T-helper 2 cell treated with Interferon-gamma antibody and Interleukin-4, amounts not matched to agents 100 ng/mL and 5 ng/mL, for 36 hours (primary cell): ENCODE measurements around the gene ARG2. TPM values are rescaled to one million over a fixed set of nuclear protein-coding genes. Genes with fewer than 3 reads are reported as not detected.
"Not testable (repeated sequence)": the region's sequence is repeated elsewhere in the genome, so short reads cannot be mapped to it uniquely, and the experiment has no call there.

Experiments used
- intact Hi-C: fragments of 100-400 bp; cut with micrococcal nuclease; formaldehyde crosslinking; loops from one replicate; pipeline ENCODE4 v1.15.1; 2023
- total RNA-seq: library from RNA; stranded (reverse); gene quantifications from 2 replicates; pipeline ENCODE4 v1.2.3, GENCODE V29; 2022

Gene ARG2
- total RNA-seq, 1 donor from 2014 or later: 9.7 TPM

GRCh38 chr14:67583711-67584644, 35.7 kb upstream of the ARG2 start:
- intact Hi-C loops: loop anchor here (1.0 kb wide), 1 partner anchor 120 kb away; no protein-coding TSS in a partner anchor

GRCh38 chr14:67584978-67585377, 34.7 kb upstream of the ARG2 start:
- intact Hi-C loops: loop anchor here (1.0 kb wide), 1 partner anchor 119 kb away; no protein-coding TSS in a partner anchor

DNA sequence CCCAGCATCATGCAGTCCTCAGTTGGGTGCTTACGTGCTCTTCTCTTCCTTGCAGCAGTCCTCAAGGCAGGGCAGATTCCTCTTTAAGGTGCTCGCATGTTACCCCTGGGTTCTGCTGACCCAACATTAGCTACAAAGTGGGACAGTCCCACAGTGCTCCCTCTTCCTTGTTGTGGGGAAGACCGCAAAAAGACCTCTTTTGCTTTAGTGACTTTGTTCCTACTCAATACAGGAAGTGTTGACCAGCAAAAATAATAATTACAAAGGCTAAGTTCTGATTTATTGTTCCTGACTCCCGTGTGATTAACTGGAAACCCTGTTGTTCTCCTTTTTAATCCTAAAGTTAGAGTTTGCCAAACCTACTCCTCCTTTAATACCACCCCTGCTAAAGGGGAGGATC, 33.4 kb upstream of the ARG2 start:
- intact Hi-C loops: no loop called here

- intact Hi-C loops: no loop called here
These were observed 30.4 kb upstream of the ARG2 start for GRCh38 chr14:67589204-67589770.

GRCh38 chr14:67593650-67594049, 26.1 kb upstream of the ARG2 start:
- intact Hi-C loops: not testable (repeated sequence)

DNA sequence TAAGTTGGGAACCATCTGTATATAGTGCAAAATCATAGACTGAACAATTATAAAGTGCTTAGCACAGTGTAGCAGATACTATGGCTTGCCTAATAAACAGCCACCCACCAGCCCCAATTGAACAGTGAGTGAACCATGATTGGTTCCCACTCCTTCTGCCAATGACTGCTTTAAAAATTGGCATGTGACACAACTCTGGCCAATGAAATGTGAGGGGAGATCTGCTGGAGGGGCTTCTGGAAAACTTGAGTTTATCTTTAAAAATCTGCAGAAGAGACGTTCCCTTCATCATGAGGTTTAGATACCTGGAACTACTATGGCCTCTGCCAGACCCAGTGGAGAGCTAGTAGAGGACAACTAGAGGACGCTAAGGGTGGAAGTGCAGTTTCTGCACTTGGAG, 24.3 kb upstream of the ARG2 start:
- intact Hi-C loops: no loop called here

GRCh38 chr14:67599698-67600561, 19.8 kb upstream of the ARG2 start, which contains the start of gene PIGH:
PIGH (minus strand) TSS chr14:67600268; CDS start chr14:67600203, 65 bp downstream.
- intact Hi-C loops: loop anchor here (1.0 to 2.0 kb wide), 5 partner anchors 19 to 241 kb away; partner anchors contain the start of genes ARG2, ATP6V1D, RDH11 and TMEM229B

DNA sequence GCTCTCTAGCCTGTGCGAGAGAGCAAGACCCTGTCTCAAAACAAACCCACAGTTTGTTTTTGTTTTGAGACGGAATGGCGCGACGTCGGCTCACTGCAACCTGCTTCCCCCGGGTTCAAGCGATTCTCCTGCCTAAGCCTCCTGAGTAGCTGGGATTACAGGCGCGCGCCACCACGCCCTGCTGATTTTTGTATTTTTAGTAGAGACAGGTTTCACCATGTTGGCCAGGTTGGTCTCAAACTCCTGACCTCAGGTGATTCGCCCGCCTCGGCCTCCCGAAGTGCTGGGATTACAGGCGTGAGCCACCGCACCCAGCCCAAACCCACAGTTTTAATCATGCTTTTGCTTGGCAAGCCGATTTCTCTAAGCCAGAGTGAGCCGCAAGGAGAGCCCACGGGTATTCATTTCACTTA, 19.2 kb upstream of the ARG2 start:
- intact Hi-C loops: loop anchor here (1.0 to 2.0 kb wide), 5 partner anchors 19 to 241 kb away; partner anchors contain the start of genes ARG2, ATP6V1D, RDH11 and TMEM229B

DNA sequence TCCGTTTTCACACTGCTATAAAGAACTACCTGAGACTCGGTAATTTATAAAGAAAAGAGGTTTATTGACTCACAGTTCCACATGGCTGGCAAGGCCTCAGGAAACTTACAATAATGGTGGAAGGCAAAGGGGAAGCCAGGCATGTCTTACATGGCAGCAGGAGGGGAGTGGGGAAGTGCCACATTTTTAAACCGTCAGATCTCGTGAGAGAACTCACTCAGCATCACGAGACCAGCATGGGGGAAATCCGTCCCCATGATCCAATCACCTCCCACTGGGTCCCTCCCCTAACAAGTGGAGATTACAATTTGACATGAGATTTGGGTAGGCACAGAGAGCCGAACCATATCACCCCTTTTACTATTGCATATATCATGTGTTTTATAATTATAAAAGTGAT, 17.6 kb upstream of the ARG2 start:
- intact Hi-C loops: no loop called here

DNA sequence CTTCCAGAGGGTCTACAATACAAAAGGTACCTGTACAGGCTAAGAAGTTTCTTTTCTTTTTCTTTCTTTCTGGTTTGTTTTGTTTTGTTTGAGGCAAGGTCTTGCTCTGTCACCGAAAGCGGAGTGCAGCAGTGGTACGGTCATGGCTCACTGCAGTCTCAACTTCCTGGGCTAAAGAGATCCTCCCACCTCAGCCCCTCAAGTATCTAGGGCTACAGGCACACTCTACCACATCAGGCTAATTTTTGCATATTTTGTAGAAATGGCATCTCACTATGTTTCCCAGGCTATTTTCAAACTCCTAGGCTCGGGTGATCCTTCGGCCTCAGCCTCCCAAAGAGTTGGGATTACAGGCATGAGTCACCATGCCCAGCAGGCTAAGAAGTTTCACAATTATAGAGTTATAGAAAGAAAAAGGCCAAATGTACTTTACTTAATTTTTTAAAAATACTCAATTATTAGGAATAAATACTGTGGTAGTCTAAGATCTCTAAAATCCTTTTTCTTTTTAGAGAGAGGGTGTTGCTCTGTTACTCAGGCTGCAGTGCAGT, 16.6 kb upstream of the ARG2 start:
- intact Hi-C loops: no loop called here

GRCh38 chr14:67607646-67608045, 12.1 kb upstream of the ARG2 start:
- intact Hi-C loops: no loop called here

GRCh38 chr14:67609642-67610310, 9.9 kb upstream of the ARG2 start:
- intact Hi-C loops: loop anchor here (10.0 kb wide), 1 partner anchor 205 kb away; the partner anchor contains the start of genes RAD51B and ZFYVE26

GRCh38 chr14:67610491-67610890, 9.2 kb upstream of the ARG2 start:
- intact Hi-C loops: loop anchor here (10.0 kb wide), 1 partner anchor 204 kb away; the partner anchor contains the start of genes RAD51B and ZFYVE26

GRCh38 chr14:67618617-67619063, 1.1 kb upstream of the ARG2 start:
- intact Hi-C loops: loop anchor here (1.0 to 10.0 kb wide), 9 partner anchors 18 to 1174 kb away; partner anchors contain the start of genes EIF2S1, PIGH, RAD51B and RDH11

DNA sequence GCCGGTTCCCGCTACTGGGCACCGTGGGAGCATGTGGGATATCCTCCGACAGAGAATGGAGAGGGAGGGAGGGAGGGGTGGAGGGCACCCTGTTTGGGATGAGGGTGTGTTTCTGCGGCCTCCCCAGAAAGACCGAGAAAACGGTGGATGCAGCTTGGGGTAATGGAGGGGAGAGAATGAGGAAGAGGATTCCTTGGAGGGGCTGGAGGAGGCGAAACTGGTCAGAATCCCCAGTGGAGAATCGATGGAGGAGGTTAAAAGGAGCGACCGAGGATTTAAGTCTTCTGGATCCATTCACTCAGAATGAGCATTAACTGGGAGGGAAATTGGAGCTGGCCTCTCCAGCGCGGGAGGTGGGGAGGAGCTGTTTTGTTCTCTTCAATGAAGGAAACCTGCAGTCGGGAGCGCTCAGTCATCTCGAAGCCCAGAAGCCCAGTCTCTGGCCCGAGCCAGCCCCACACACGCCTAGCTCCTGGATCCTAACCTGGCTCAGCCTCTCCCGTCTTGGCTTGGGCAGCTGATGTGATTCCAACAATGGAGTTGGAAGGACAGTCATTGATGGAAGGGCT, 581 bp downstream of the ARG2 start:
- intact Hi-C loops: no loop called here

DNA sequence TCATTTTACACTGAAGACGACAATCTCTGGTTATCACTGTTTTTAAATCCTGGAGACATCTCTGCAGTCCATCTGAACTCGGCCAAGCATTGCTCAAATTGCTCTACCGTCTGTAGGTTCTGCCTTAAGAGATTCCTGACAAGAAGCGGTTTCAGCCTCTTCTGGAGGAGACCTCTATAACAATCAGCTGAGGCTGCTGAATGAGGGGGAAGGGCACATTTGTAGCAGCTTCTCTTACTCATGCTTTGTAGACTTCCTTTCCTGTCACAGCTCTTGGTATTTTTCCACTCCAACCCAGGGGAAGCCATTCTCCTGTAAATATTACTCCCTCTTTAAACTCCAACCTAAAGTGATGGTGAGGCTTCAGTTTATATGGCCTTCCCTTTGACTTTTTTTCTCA, 3.0 kb downstream of the ARG2 start:
- intact Hi-C loops: no loop called here

GRCh38 chr14:67623114-67623513, 3.4 kb downstream of the ARG2 start:
- intact Hi-C loops: no loop called here

- intact Hi-C loops: not testable (repeated sequence)
These were observed 6.4 kb downstream of the ARG2 start for GRCh38 chr14:67626131-67626530.

DNA sequence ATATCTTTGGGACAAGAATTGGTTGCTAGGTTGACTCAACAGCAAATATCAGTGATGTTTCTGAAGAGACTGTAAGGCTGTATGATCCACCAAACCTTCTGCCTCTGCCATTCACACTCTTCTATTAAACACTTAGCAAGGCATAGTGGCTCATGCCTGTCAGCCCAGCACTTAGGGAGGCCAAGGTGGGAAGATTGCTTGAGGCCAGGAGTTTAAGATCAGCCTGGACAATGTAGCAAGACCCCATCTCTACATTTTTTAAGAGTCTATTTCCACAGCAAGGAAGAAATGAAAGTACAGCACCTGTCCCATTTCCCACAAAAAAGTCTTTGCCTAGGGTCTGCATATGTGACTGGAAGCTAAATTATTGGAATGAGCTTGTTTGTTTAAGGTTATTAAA, 7.8 kb downstream of the ARG2 start:
- intact Hi-C loops: no loop called here

GRCh38 chr14:67630186-67630585, 10.5 kb downstream of the ARG2 start:
- intact Hi-C loops: no loop called here
